IPS DF 6.9 (cell line): Measurements from ENCODE around the gene TSPAN32.

ENCODE experiments used
- DNase-seq: peaks from one replicate; pipeline ENCODE4 v3.0.0-alpha.2; 2013; ENCODE audit warnings: low read depth, low spot score
- H3K27ac ChIP-seq: one replicate; pipeline ENCODE4 v1.5.1; 2013; ENCODE audit warnings: low read length, control low read depth
- H3K27me3 ChIP-seq: 2 replicates; pipeline ENCODE4 v1.6.1; 2013; ENCODE audit warnings: mild to moderate bottlenecking, low read length; ENCODE audit not compliant: control insufficient read depth, insufficient read depth
- H3K36me3 ChIP-seq: 2 replicates; pipeline ENCODE4 v1.6.1; 2013; ENCODE audit warnings: low read length; ENCODE audit not compliant: control insufficient read depth, insufficient read depth
- H3K4me1 ChIP-seq: 2 replicates; pipeline ENCODE4 v1.6.1; 2013; ENCODE audit warnings: low read length; ENCODE audit not compliant: control insufficient read depth, insufficient read depth
- H3K4me3 ChIP-seq: 2 replicates; pipeline ENCODE4 v1.5.1; 2013; ENCODE audit warnings: mild to moderate bottlenecking, low read length
- H3K9me3 ChIP-seq: 2 replicates; pipeline ENCODE4 v1.6.1; 2013; ENCODE audit warnings: low read length, inconsistent platforms; ENCODE audit not compliant: control insufficient read depth, insufficient read depth
- WGBS: extraction: QIAGEN DNeasy Blood & Tissue Kit; methylation state at CpG from one replicate; pipeline ENCODE4 v1.1.7; 2013; ENCODE audit warnings: mixed read lengths, missing lambda C conversion rate; ENCODE audit not compliant: insufficient read length, insufficient coverage; 5-methylcytosine and 5-hydroxymethylcytosine counted together

TSPAN32 gene

DNA sequence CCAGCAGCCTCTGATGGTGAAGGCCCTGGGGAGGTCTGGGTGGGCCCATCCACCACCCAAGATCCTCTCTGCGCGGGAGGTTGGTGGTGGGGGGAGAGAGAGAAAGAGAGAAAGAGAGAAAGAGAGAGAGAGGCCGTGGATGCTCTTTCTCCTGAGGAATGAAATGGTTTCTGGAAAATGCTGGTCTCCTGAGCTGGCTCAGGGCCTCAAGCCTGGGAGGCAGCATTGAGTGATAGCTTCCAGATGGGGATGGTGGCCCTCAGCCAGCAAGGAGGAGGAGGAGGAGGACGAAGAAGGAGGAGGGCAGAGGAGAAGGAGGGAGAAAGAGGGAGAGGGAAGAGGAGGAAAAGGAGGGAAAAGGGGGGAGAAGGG, 4.6 kb downstream of the TSPAN32 start:
- Histone ChIP-seq H3K9me3 (no peaks in the 10 kb centered on the region), H3K36me3 (no peaks in the 10 kb centered on the region; the same call in 1 of the 2 replicates), H3K27ac (no peak overlapping the region), H3K4me3 (no peak overlapping the region), H3K27me3 (no peaks in the 10 kb centered on the region), H3K4me1 (no peaks in the 10 kb centered on the region)
- no peak for DNase-seq
- WGBS, result no CpG with 5 or more reads among the region's 4 CpGs

DNA sequence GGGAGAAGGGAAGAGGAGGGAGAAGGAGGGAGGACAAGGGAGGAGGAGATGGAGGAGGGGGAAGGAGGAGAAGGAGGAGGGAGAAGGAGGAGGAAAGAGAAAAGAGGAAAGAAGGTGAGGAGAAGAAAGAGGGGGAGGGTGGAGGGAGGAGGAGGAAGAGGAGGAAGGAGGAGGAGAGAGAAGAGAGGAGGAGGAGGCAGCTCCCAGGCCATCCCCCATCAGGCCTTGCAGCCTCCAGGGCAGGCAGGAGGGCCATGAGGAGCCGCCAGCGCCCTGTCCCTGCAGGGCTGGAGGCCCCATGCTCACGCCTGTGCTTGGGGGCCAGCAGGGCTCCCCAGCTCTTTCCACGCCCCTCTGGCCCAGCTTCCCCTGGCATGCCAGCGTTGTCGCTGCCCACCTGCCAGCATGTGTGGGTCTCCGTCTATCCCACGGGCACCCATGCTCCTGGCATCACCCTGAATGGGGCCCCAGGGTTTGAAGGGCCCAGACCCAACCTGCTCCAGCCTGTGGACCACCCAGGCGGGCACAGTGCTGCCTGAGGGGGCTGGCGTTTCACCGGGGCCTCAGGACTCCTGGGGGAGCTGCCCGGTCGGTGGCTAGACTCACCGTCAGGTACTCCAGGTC, 5.2 kb downstream of the TSPAN32 start:
- Histone ChIP-seq H3K36me3 (no peaks in the 10 kb centered on the region; the same call in 1 of the 2 replicates), H3K9me3 (no peaks in the 10 kb centered on the region), H3K4me1 (no peaks in the 10 kb centered on the region), H3K4me3 (no peak overlapping the region), H3K27me3 (no peaks in the 10 kb centered on the region), H3K27ac (no peak overlapping the region)
- no CpG with 5 or more reads among the region's 14 CpGs for WGBS
- no peak for DNase-seq

DNA sequence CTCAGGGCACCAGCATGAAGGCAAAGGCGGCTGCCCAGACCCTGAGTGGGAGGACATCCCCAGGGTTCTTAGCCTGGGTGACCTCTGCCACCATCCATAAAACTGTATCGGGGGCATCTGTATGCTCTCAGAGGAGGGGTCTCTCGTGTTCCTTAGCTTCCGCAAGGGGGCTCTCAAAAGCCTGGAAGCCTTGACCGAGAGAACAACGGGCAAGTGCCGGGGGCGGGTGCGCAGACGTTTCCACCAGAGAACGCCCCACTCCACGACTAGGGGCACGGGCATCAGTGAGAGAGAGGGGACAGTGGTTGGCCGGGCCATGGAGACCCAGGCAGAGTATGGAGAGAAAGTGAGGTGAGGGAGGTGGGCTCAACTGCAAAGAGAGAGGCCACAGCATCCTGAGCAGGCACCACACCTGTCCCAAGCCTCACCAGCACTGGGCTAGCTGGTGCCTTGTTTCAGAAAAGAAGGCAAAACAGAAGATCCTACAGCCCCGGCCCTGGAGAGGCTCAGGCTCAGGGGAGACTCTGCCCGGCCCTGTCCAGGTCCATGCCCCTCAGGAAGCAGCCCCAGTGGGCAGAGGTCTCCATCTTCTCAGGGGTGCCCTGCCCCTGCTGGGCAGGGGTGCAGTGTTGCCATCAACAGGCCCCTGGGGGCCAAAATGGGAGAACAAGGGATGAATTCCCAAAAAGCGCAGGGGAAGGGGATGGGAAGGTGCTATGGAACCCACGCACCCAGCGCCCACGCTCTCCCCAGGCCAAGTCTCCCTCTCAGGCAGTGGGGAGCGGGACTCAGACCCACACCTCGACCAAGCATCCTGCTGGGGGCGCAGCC, 5.9 kb downstream of the TSPAN32 start:
- Histone ChIP-seq H3K27me3 (no peaks in the 10 kb centered on the region), H3K27ac (no peak overlapping the region), H3K36me3 (no peaks in the 10 kb centered on the region; the same call in 1 of the 2 replicates), H3K4me3 (no peak overlapping the region), H3K9me3 (no peaks in the 10 kb centered on the region), H3K4me1 (no peaks in the 10 kb centered on the region)
- no peak for DNase-seq
- no CpG with 5 or more reads among the region's 23 CpGs for WGBS

DNA sequence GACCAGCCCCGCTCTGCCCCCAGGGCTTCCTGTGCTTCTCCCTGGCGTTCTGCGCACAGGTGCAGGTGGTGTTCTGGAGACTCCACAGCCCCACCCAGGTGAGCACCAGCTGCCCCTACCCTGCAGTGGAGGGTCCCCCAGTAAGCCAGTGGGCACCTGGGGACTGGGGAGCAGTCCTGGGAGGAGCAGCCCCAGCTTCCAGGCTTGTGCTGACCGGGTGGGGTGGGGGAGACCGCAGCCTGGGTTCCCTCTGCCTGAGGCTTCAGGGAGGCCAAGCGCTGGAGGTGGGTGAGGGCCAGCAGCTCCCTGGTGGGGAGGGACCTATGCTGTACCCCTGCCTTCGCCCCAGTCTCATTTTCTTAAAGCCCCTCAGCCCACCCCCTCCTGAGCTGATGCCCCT, 6.9 kb downstream of the TSPAN32 start:
- H3K27ac ChIP-seq, result no peak overlapping the region
- no peaks in the 10 kb centered on the region for H3K36me3 ChIP-seq
- no peak for DNase-seq
- no peak overlapping the region for H3K4me3 ChIP-seq
- no peaks in the 10 kb centered on the region for H3K27me3 ChIP-seq
- no CpG with 5 or more reads among the region's 7 CpGs for WGBS
- H3K9me3 ChIP-seq, result no peaks in the 10 kb centered on the region
- H3K4me1 ChIP-seq, result no peaks in the 10 kb centered on the region

DNA sequence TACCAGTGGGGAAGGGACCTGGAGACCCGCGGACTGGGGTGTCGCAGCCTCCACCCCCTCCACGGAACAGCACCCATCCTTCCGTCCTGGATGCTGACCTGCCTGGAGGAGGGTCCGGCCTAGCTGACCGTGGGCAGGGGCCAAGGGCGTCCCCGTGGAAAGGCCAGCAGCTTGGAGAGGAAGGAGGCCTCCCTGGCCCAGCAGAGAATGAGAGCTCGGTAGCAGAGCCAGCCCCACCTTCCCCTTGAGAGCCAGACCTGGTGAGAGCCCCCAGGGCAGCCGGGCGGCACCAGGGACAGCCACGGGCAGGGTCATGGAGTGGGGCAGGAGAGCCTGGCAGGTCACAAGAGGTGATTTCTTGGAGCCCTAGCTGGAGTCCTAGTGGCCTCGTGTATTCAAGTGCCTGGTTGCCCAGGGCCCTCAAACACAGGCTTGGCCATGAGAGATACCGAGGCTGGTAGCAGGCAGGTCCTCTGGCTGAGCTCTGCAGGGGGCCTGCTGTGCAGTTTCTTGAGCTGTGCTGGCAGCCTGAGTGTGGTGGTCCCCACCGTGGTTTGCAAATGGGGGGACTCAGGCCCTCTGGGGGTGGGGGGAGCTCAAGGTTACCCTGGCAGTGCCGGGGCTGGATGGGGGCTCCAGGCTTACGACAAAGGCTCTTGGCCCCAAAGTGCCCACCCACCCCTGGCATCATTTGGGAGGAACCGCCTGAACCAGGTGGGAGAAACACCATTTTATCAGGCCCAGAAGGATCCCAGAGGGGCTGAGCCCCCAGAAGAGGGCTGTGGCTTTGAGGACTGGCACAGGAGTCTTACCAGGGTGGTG, 7.6 kb downstream of the TSPAN32 start:
- H3K36me3 ChIP-seq, result no peaks in the 10 kb centered on the region
- no peak overlapping the region for H3K4me3 ChIP-seq
- DNase-seq, result no peak
- H3K9me3 ChIP-seq, result no peaks in the 10 kb centered on the region
- H3K27ac ChIP-seq, result no peak overlapping the region
- H3K4me1 ChIP-seq, result no peaks in the 10 kb centered on the region
- no CpG with 5 or more reads among the region's 19 CpGs for WGBS
- no peaks in the 10 kb centered on the region for H3K27me3 ChIP-seq

DNA sequence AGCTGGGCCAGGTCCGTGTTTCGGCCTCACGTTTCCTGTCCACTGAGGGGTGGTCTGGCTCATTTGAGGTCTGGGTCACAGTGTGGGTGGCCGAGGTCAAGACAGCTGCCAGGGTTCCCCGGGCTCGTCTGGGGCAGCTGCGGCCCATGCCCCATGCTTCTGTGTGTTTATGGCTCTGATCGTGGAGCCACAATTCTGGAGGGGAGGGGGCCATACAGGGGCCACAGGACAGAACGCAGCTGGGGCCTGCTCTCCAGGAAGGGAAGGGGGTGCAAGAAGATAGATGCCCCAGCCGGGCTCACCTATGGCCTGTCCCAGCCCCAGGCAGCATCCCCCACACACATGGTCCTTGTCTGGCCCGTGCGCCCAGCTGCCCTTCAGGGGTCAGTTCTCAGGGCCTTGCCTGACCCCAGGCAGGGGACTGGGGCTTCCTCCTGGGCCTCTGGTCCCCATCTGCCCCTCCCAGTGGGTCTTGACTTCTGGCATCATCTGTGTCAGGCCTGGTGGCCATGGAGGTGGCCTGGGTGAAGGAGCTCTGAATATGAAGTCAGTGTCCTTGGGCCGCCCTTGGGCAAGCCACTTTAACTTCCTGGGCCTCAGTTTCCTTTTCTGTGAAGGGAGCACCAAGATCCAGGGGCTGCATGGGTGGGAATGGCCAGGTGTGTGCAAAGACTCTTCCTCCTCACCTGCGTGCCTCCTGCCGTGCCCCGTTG, 8.4 kb downstream of the TSPAN32 start:
- no peak overlapping the region for H3K4me3 ChIP-seq
- no peak overlapping the region for H3K27ac ChIP-seq
- no peaks in the 10 kb centered on the region for H3K27me3 ChIP-seq
- no peaks in the 10 kb centered on the region for H3K36me3 ChIP-seq
- H3K4me1 ChIP-seq, result no peaks in the 10 kb centered on the region
- WGBS, result no CpG with 5 or more reads among the region's 16 CpGs
- no peaks in the 10 kb centered on the region for H3K9me3 ChIP-seq
- no peak for DNase-seq

DNA sequence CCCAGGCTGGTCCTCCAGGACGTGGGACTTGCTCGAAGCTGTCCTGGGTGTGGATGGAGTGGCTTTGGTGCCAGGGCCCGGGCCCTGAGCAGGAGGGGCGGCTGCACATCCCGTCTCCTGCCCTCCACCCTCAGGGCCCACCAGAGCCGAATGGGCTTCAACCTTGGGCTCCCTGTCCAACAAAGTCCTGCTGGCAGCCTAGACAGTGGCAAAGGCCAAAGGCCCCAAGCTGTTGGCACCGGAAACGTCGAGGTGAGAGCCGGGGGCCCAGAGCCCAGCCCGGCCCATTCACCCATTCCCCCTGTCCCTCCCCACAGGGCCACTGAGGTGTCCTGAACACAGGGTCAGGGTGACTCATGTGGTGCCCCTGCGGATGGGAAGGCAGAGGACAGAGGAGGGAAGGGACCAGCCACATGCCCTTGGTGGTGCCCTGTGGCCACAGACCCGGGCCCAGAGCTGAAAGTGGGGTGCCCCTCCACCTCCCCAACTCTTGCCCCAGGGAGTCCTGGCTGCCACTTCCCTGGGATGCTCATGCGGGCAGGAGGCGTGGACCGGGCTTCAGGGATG, 9.1 kb downstream of the TSPAN32 start:
- DNase-seq, result no peak
- Histone ChIP-seq H3K4me1 (no peaks in the 10 kb centered on the region), H3K9me3 (no peaks in the 10 kb centered on the region), H3K27ac (no peak overlapping the region), H3K36me3 (no peaks in the 10 kb centered on the region), H3K27me3 (no peaks in the 10 kb centered on the region), H3K4me3 (no peak overlapping the region)
- no CpG with 5 or more reads among the region's 16 CpGs for WGBS

DNA sequence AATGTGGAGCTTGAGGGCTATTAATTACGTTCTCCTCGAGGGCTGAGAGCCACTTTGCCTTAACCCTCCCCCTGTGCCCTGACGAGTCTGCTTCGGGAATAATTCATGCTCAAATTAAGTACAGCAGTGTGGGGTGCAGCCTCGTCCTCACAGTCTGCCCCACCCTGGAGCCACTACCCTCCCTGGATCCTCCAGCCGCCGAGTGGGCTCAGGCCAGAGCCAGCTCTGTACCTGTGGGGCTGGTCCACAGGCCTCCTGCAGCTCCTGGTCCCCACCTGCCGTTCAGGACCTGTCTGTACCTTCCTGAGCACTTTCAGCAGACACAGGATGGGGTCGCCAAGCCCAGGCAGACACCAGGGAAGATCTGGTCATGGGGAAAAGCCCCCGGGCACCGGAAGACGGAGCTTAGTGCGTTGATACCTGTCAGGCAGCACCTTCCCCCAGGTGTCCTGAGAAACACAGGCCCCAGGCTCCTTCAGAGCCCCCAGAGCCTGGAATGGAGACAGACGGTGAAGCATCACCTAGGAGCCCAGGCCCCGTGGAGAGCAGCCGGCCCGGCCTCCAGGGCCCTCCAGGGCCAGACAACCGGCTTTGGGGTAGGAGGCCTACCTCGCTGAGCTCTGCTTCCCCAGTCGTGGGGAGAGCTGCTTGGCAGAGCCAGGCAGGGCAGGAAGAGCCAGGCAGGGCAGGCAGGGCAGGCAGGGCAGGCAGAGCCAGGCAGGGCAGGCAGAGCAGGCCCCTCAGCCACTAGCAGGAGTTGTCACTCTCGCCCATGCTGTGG, 9.7 kb downstream of the TSPAN32 start:
- H3K27me3 ChIP-seq, result no peaks in the 10 kb centered on the region
- H3K4me1 ChIP-seq, result no peaks in the 10 kb centered on the region
- H3K9me3 ChIP-seq, result no peaks in the 10 kb centered on the region
- H3K27ac ChIP-seq, result no peak overlapping the region
- H3K4me3 ChIP-seq, result no peak overlapping the region
- no peak for DNase-seq
- WGBS, result no CpG with 5 or more reads among the region's 21 CpGs
- no peaks in the 10 kb centered on the region for H3K36me3 ChIP-seq

DNA sequence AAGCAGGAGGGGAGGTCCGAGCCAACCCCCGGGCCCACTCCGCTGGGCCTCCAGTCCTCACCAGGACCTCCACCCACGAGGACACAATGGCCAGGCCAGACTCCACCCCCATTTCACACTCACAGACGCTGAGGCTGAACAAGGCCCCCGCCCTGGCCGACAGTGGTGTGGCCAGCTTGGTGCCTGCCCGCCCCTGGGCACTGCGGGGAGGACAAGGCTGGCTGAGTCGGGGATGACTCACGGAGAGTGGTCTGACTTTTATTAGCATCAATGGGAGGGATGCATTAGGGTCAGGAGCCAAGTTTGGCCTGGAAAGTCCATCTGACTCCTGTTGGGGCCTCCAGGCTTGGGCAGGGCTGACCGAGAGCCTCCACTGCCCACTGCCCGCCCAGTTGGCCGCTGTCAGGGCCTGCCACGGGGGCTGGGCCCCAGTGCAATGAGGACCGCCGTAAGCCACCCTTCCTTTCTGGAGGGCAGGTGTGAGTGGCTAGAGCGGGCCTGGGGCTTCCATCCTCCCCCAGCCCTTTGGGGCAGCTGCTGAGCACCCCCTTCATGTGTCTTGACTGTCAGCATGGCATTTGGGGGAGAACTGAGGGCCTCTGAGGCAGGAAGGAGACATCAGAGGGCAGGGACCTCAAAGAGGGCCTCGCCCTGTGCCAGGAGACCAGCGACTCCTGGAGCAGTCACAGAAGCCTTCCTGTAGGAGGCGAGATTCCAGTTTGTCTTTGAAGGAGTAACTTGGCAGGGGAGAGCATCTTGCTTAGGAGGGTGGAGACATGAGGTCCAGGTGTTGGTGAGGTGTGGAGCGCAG, 10.6 kb downstream of the TSPAN32 start:
- Histone ChIP-seq H3K4me3 (no peak overlapping the region), H3K27me3 (no peaks in the 10 kb centered on the region), H3K36me3 (no peaks in the 10 kb centered on the region), H3K4me1 (no peaks in the 10 kb centered on the region), H3K27ac (no peak overlapping the region), H3K9me3 (no peaks in the 10 kb centered on the region)
- no peak for DNase-seq
- WGBS, result no CpG with 5 or more reads among the region's 22 CpGs
